AML-193 (cell line): ENCODE results near the gene CEP192.
A peak's percentile ranks its signal among the peaks of the same experiment; 100 is the strongest.
"Not testable (repeated sequence)": the region's sequence is repeated elsewhere in the genome, so short reads cannot be mapped to it uniquely, and the experiment has no call there.

Source experiments
- DNase-seq, 2 experiments: peaks; one replicate each; lab custom pipeline; 2025; lab: John Stamatoyannopoulos, UW

CEP192 gene

DNA sequence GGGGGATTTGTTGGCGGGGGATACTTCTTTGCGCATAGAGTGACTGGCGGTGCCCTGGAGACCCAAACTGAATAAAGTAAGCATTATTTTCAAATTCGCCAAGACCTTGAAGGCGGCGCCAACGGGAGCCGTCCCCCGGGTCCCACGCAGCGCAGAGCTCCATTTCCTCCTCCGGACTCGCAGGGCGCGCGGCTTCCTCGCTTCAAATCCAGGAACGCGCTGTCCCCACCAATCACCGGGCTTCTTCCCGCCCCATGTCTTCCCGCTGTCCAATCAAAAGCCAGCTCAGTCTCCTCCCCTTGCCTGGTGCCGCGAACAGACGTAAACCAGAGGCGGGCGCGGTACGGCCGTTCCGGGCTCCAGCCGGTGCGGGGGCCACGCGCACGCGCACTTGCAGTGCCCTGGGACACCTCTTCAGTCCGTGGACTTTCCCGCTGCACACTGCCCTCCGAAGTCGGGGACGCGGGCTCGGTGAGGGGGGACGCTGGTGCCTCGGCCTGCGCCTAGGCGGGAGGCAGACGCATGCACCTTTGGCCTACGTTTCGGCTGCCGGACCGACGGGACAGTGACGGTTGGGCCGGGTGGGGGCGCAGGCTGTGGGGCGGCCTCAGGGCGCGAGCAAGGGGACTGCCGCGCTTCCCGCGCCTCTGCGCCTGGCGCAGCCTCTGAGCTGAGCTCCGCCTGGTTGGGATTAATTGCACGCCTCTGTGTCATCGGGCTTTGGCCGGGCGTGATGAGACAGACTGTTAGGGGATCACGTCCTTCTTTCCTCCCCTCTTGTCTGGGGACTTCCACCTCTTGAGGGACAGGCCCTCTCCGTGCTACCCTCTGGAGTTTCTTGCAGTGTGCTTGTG, at the start of gene CEP192:
Gene CEP192, plus strand, starts transcription at position 396 of the 854 bp plus-strand sequence. CDS start 8,063 bp downstream, outside the sequence.
- DNase-seq: peak; percentile 97

DNA sequence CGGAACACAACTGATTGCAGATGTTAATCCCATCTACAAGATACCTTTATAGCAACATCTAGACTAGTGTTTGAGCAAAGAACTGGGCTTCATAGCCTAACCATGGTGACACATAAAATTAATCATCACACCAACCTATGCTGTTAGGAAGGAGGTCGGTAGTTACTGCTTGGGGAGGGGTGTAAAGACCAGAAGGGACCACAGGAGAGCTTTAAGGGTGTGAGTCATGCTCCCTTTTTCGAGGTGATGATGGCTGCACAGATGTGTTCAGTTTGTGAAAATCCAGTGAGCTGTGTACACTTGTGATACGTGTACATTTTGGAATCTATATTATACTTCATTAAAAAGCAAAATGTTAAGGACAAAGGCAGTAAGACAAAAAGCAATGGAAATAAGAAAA, 47.9 kb upstream of the CEP192 start:
- no peak for DNase-seq

GRCh38 chr18:12944709-12945108, 46.5 kb upstream of the CEP192 start:
- DNase-seq: no peak

DNA sequence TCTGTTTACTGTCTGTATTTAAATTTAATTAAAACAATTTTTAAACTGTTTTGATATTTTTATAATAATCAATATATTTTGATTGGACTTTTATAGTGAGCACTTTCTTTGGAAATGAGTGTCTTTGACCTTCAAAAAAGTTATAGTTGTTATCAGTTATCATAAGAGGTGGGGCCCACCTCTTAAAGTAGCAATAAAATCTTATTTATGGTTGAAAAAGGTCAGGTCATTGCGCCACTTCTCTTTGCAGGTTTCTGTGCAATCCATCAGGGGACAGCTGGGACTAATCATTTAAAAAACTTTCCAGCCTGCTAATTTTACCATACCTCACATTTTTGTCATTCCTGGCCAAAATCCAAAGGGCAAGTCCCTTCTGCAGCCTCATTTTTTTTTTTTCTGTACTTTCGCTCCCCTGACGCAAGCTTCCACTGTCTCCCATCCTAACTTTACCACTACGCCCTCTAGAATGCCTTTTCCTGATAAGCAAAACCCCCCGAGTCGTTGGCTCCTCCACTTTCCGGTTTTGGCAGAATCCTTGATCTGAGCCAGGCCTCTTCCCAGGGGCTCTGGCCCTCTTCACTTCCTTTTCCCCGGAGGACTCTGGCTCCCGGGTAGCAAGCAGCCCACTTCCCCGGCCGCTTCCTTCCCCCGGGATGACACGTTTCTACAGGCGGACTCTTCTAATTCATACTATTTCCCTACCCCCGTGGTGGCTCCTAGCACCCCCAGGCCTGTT, 44.4 kb upstream of the CEP192 start:
- DNase-seq: peak in 1 of 2 experiments; percentile 27

DNA sequence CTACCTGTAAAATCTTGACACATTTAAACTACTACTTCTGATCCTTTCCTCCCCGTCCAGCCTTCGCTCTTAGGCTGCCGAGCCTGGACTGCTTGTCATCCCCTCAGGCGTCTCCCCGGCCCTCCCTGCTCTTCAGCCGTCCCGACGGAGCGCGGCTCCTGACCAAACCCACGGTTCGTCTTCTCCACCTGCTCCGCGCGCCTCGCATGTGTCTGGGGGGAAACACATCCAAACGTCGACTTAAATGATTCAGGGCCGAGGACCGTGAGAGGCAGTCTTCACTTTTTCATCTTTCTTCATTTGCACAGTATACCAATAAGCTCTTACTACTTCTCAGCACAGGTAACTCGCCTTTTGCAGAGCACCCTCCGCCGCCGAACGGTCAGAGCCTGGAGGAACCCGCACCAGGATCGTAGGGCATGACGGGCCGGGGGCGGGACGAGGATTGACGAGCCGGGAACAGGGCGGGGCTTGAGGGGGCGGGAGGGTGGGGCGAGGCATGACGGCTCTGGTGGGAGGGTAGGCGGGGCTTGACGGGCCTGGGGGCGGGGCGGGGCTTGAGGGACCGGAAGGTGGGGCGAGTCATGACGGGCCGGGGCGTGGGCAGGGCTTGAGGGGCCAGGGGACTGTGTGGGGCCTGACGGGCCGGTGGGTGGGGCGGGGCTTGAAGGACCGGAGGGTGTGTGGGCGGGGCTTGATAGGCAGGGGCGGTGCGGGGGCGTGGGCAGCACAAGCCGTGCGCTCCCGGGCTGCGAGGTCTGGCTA, 43.7 kb upstream of the CEP192 start, which contains the start of gene SEH1L:
Gene SEH1L, plus strand, starts transcription at position 727 of the 765 bp plus-strand sequence. CDS start 111 bp downstream, outside the sequence.
- DNase-seq: peak; percentile 87 to 90

DNA sequence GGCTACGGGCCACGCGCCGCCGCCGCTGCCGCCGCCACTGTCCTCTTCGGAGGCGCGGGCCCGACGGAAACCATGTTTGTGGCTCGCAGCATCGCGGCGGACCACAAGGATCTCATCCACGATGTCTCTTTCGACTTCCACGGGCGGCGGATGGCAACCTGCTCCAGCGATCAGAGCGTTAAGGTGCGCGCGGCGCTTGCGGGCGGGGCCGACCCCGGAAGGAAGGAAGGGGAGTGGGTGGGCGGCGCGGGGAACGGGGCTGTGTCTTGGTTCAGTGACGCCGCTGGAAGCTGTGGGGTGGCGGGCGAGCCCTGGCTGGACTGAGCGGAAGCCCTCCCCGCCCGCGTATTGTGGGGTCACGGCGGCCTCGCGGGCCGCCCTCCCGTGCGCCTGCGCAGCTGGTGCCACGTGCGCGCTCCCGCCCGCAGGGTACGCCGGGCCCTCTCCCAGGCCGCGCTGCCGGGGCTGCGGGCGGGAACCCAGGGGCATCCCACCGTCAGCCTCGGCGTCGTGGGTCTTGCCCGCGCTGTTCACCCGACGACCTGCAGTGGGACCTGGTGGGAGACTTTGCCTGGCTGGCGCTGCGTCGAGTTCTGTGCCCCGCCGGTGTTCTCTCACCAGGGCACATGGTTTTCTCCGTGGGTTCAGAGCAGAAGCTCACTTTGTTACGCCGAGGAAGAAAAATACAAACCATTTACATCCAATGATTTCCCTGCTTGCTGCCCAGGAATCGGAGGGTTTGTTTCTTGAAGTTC, 42.9 kb upstream of the CEP192 start:
- DNase-seq: peak; percentile 87 to 88

- DNase-seq: no peak
Observed at GRCh38 chr18:12958478-12958877, 32.7 kb upstream of the CEP192 start.

GRCh38 chr18:12960395-12960794, 30.8 kb upstream of the CEP192 start:
- DNase-seq: no peak

GRCh38 chr18:12960853-12961397, 30.2 kb upstream of the CEP192 start:
- DNase-seq: no peak

GRCh38 chr18:12963069-12963468, 28.1 kb upstream of the CEP192 start:
- DNase-seq: no peak

DNA sequence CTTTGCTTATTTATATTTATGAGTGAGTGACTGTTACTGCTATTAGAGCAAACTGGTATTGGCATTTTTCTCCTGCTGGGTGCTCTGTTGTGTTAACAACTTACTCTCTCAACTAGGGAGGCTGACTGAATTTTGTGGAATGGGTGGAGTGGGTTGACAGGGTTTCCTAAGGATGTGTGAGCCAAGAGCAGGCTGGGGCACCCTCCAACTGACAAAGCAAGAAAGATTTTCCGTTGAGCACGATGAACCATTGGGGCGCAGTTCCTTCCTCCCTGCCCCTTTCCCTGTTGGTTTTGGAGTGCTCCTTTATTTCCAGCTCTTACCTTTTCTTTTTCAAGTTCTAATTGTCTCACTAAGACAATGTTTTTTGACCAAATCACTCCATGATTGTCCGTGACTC, 23.0 kb upstream of the CEP192 start:
- DNase-seq: no peak

- DNase-seq: no peak
Observed at GRCh38 chr18:12968619-12969018, 22.5 kb upstream of the CEP192 start.

DNA sequence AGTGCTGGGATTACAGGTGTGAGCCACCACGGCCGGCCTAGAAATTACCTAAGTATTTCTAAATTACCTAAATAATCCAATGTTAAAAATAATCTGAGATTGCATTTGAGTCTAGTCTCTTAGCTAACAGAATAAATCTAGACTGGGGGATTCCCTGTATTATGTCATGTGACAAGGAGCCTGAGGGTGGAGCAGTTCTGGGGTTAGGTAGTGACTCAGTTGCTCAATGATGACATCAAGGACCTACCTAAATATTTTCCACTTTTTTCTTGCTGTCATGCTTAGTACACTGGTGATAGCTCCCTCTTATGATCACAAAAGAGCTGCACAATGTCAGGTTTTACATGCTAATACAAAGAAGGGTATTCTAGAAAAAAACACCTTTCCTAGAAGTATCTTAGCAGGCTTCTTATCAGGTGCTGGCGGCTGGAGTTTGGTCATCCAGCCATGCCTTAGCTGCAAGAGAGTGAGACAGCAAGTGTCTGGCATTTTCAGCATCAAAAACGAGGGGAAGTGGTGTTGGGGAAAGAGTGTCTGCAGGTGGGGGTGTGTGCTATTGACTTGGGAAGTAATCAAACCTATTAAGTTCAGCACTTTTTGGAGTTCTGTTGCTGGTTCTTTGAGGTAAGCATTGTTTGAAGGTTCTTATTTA, 17.5 kb upstream of the CEP192 start:
- no peak for DNase-seq

- no peak for DNase-seq
Observed at GRCh38 chr18:12975488-12975887, 15.7 kb upstream of the CEP192 start.

DNA sequence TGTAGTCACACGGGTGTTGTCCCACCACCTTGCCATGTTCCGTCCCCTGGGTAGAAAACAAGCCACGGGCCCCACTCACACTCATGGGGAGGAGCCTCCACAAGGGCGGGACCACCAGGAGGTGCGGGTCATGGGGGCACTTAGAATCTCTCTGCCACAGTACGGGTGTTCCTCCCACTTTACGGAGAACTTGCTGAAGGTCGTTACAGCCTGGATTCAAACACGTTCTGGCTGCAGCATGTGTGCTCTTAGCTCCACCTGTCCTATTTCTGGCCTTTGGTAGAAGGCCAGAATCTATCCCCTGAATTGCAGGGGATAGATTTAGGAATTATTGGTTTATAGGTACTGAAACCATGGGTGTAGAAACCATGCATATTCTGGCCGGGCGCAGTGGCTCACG, 14.9 kb upstream of the CEP192 start:
- no peak for DNase-seq

DNA sequence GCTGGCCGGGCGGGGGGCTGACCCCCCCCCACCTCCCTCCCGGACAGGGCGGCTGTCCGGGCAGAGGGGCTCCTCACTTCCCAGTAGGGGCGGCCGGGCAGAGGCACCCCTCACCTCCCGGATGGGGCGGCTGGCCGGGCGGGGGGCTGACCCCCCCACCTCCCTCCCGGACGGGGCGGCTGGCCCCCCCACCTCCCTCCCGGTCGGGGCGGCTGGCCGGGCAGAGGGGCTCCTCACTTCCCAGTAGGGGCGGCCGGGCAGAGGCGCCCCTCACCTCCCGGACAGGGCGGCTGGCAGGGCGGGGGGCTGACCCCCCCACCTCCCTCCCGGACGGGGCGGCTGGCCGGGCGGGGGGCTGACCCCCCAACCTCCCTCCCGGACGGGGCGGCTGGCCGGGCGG, 11.1 kb upstream of the CEP192 start:
- DNase-seq: not testable (repeated sequence)

GRCh38 chr18:12989397-12990122, 1.6 kb upstream of the CEP192 start:
- DNase-seq: no peak

GRCh38 chr18:12990123-12990475, 1.1 kb upstream of the CEP192 start:
- DNase-seq: peak in 1 of 2 experiments; percentile 26

- peak in 1 of 2 experiments; percentile 33 for DNase-seq
Observed at GRCh38 chr18:12990641-12990966, 558 bp upstream of the CEP192 start.

DNA sequence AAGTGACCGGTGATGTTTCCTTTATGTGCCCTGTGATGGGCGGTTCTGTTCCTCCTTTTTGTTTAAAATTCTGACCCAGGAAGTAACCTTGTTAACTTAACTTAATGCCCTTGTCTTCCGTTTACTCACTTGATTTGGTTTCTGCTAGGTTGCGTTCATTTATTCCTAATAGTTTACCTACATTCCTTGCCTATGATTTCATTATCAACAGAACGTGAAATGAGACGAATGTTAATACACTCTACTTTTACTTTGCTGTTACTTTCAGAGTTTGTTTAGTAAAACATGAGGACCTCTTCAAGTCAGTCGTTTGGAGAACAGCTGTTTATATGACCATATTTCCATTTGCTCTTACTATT, 638 bp downstream of the CEP192 start:
- DNase-seq: peak in 1 of 2 experiments; percentile 56
